Measurements from ENCODE around the gene MNX1.

MNX1 gene

GRCh38 chr7:157003756-157004520 lies 6.5 kb downstream of the MNX1 start:
- no peak for FAIRE-seq
- DNase-seq (ENCODE audit: low spot score), result no peak

- FAIRE-seq (no peak), DNase-seq (ENCODE audit: low spot score) (no peak)
Observed at GRCh38 chr7:157003445-157003755, 7.1 kb downstream of the MNX1 start.

GRCh38 chr7:157002819-157003421 lies 7.5 kb downstream of the MNX1 start:
- FAIRE-seq, result no peak
- no peak for DNase-seq (ENCODE audit: low spot score)

- FAIRE-seq (no peak), DNase-seq (ENCODE audit: low spot score) (no peak)
Observed at GRCh38 chr7:157001920-157002818, 8.3 kb downstream of the MNX1 start.

- FAIRE-seq, result no peak
- no peak for DNase-seq (ENCODE audit: low spot score)
Observed at GRCh38 chr7:157000741-157001653, 9.5 kb downstream of the MNX1 start.

- DNase-seq (ENCODE audit: low spot score), result no peak
- FAIRE-seq, result no peak
Observed at GRCh38 chr7:156999958-157000726, 10.3 kb downstream of the MNX1 start.

- DNase-seq (ENCODE audit: low spot score) (no peak), FAIRE-seq (no peak)
Observed at GRCh38 chr7:156998988-156999957, 11.2 kb downstream of the MNX1 start.

- no peak for DNase-seq (ENCODE audit: low spot score)
- FAIRE-seq, result no peak
Observed at GRCh38 chr7:156994417-156994816, 16.0 kb downstream of the MNX1 start.

- no peak for FAIRE-seq
- DNase-seq (ENCODE audit: low spot score), result no peak
Observed at GRCh38 chr7:156993925-156994235, 16.6 kb downstream of the MNX1 start.

GRCh38 chr7:156993021-156993924 lies 17.2 kb downstream of the MNX1 start:
- DNase-seq (ENCODE audit: low spot score), result no peak
- no peak for FAIRE-seq

- FAIRE-seq (no peak), DNase-seq (ENCODE audit: low spot score) (no peak)
Observed at GRCh38 chr7:156989766-156990535, 20.5 kb downstream of the MNX1 start.

- FAIRE-seq, result no peak
- no peak for DNase-seq (ENCODE audit: low spot score)
Observed at GRCh38 chr7:156988343-156989185, 21.9 kb downstream of the MNX1 start.

- no peak for DNase-seq (ENCODE audit: low spot score)
- FAIRE-seq, result no peak
Observed at GRCh38 chr7:156986378-156986777, 24.1 kb downstream of the MNX1 start.

GRCh38 chr7:156985101-156985992 lies 25.1 kb downstream of the MNX1 start:
- FAIRE-seq, result no peak
- DNase-seq (ENCODE audit: low spot score), result no peak

- DNase-seq (ENCODE audit: low spot score) (no peak), FAIRE-seq (no peak)
Observed at GRCh38 chr7:156984174-156984891, 26.1 kb downstream of the MNX1 start.

Data from urothelium cell line (cell line).